ENCODE measurements around the gene RAC2.

Gene RAC2

GRCh38 chr22:37215890-37216289 is 28.2 kb downstream of the RAC2 start:
- no peak for DNase-seq

GRCh38 chr22:37214731-37215030 is 29.4 kb downstream of the RAC2 start:
- no peak for DNase-seq

- DNase-seq, result no peak
These were observed 29.9 kb downstream of the RAC2 start for GRCh38 chr22:37213941-37214730.

GRCh38 chr22:37213218-37213855 is 30.7 kb downstream of the RAC2 start:
- DNase-seq, result no peak

GRCh38 chr22:37212174-37212906 is 31.7 kb downstream of the RAC2 start, which contains the start of gene SSTR3:
Gene SSTR3 (minus strand): TSS chr22:37212477. CDS start chr22:37207803, 4,674 bp downstream.
- no peak for DNase-seq

GRCh38 chr22:37211866-37212173 is 32.2 kb downstream of the RAC2 start:
- no peak for DNase-seq

- no peak for DNase-seq
These were observed 32.8 kb downstream of the RAC2 start for GRCh38 chr22:37211075-37211865.

- no peak for DNase-seq
These were observed 33.8 kb downstream of the RAC2 start for GRCh38 chr22:37210041-37210803.

- no peak for DNase-seq
These were observed 34.8 kb downstream of the RAC2 start for GRCh38 chr22:37209140-37209845.

GRCh38 chr22:37208401-37209139 is 35.5 kb downstream of the RAC2 start:
- DNase-seq, result no peak

GRCh38 chr22:37207981-37208380 is 36.1 kb downstream of the RAC2 start:
- DNase-seq, result no peak

GRCh38 chr22:37206841-37207821 is 36.9 kb downstream of the RAC2 start:
- DNase-seq, result no peak

GRCh38 chr22:37206118-37206840 is 37.8 kb downstream of the RAC2 start:
- DNase-seq, result no peak

- DNase-seq, result no peak
These were observed 39.0 kb downstream of the RAC2 start for GRCh38 chr22:37205046-37205445.

GRCh38 chr22:37204045-37204655 is 39.9 kb downstream of the RAC2 start:
- no peak for DNase-seq

- no peak for DNase-seq
These were observed 40.6 kb downstream of the RAC2 start for GRCh38 chr22:37203354-37204044.

- no peak for DNase-seq
These were observed 41.4 kb downstream of the RAC2 start for GRCh38 chr22:37202716-37203115.

GRCh38 chr22:37202001-37202555 is 42.0 kb downstream of the RAC2 start:
- DNase-seq, result no peak
